Measurements from ENCODE around the gene SEMA4D. TPM values are rescaled to one million over a fixed set of nuclear protein-coding genes. Genes with fewer than 3 reads are reported as not detected.

SEMA4D gene
- total RNA-seq, 2 donors from 2014 or later: 42.8 to 51.0 TPM

GRCh38 chr9:89526667-89527066, 28.8 kb upstream of the SEMA4D start:
- H3K27me3 Mint-ChIP-seq (ENCODE audit: insufficient read depth): no peaks in the 10 kb centered on the region
- no peak for TF ChIP-seq CTCF (conservative IDR thresholded peaks at IDR 0.05)
- Histone ChIP-seq H3K4me3 (ENCODE audit: low read length) (no peak overlapping the region), H3K36me3 (ENCODE audit: control insufficient read depth, insufficient read depth, low read length) (no peaks in the 10 kb centered on the region), H3K9ac (ENCODE audit: extremely low read depth, low read length, poor library complexity, severe bottlenecking) (no peak overlapping the region), H3K9me3 (ENCODE audit: control insufficient read depth, low read length) (no peaks in the 10 kb centered on the region), H3K27ac (ENCODE audit: low read depth, low read length) (no peak overlapping the region), H3K4me1 (ENCODE audit: control insufficient read depth, insufficient read depth, low read length) (no peaks in the 10 kb centered on the region), H3K27me3 (ENCODE audit: control insufficient read depth, insufficient read depth, low read length, poor library complexity, severe bottlenecking) (no peaks in the 10 kb centered on the region)
- 86 to 87% methylated on average over 2 to 3 of the region's 3 CpGs for WGBS, 2 experiments (ENCODE audit: insufficient coverage in 1 of 2, insufficient read length in 1 of 2)
- no peaks in the 10 kb centered on the region for H3K36me3 Mint-ChIP-seq (ENCODE audit: low read depth)
- peaks cover 15% of the 10 kb centered on the region for H3K9me3 Mint-ChIP-seq
- no peak overlapping the region for H3K27ac Mint-ChIP-seq
- no peaks in the 10 kb centered on the region for H3K4me1 Mint-ChIP-seq
- no peak for DNase-seq
- no peak overlapping the region for H3K4me3 Mint-ChIP-seq

GRCh38 chr9:89525446-89526374, 27.8 kb upstream of the SEMA4D start:
- H3K36me3 ChIP-seq (ENCODE audit: control insufficient read depth, insufficient read depth, low read length): no peaks in the 10 kb centered on the region
- peaks cover 5% of the 10 kb centered on the region for H3K9me3 Mint-ChIP-seq
- no peak overlapping the region for H3K9ac ChIP-seq (ENCODE audit: extremely low read depth, low read length, poor library complexity, severe bottlenecking)
- WGBS, 2 experiments (ENCODE audit: insufficient coverage in 1 of 2, insufficient read length in 1 of 2): 90 to 93% methylated on average over 20 to 23 of the region's 24 CpGs
- no peak overlapping the region for H3K4me3 Mint-ChIP-seq
- TF ChIP-seq CTCF (conservative IDR thresholded peaks at IDR 0.05): no peak
- DNase-seq: no peak
- H3K27me3 ChIP-seq (ENCODE audit: control insufficient read depth, insufficient read depth, low read length, poor library complexity, severe bottlenecking): no peaks in the 10 kb centered on the region
- H3K4me1 Mint-ChIP-seq: no peaks in the 10 kb centered on the region
- H3K9me3 ChIP-seq (ENCODE audit: control insufficient read depth, low read length): no peaks in the 10 kb centered on the region
- no peaks in the 10 kb centered on the region for H3K36me3 Mint-ChIP-seq (ENCODE audit: low read depth)
- H3K4me3 ChIP-seq (ENCODE audit: low read length): no peak overlapping the region
- H3K27ac Mint-ChIP-seq: no peak overlapping the region
- no peaks in the 10 kb centered on the region for H3K4me1 ChIP-seq (ENCODE audit: control insufficient read depth, insufficient read depth, low read length)
- no peak overlapping the region for H3K27ac ChIP-seq (ENCODE audit: low read depth, low read length)
- H3K27me3 Mint-ChIP-seq (ENCODE audit: insufficient read depth): no peaks in the 10 kb centered on the region

GRCh38 chr9:89524963-89525362, 27.1 kb upstream of the SEMA4D start:
- no peak overlapping the region for H3K27ac Mint-ChIP-seq
- DNase-seq: no peak
- Histone ChIP-seq H3K36me3 (ENCODE audit: control insufficient read depth, insufficient read depth, low read length) (no peaks in the 10 kb centered on the region), H3K9ac (ENCODE audit: extremely low read depth, low read length, poor library complexity, severe bottlenecking) (no peak overlapping the region), H3K4me3 (ENCODE audit: low read length) (no peak overlapping the region), H3K9me3 (ENCODE audit: control insufficient read depth, low read length) (no peaks in the 10 kb centered on the region), H3K4me1 (ENCODE audit: control insufficient read depth, insufficient read depth, low read length) (no peaks in the 10 kb centered on the region), H3K27me3 (ENCODE audit: control insufficient read depth, insufficient read depth, low read length, poor library complexity, severe bottlenecking) (no peaks in the 10 kb centered on the region), H3K27ac (ENCODE audit: low read depth, low read length) (no peak overlapping the region)
- no peaks in the 10 kb centered on the region for H3K27me3 Mint-ChIP-seq (ENCODE audit: insufficient read depth)
- H3K9me3 Mint-ChIP-seq: no peaks in the 10 kb centered on the region
- WGBS, 2 experiments (ENCODE audit: insufficient coverage in 1 of 2, insufficient read length in 1 of 2): 76 to 89% methylated on average over 6 of the region's 6 CpGs
- no peaks in the 10 kb centered on the region for H3K4me1 Mint-ChIP-seq
- no peaks in the 10 kb centered on the region for H3K36me3 Mint-ChIP-seq (ENCODE audit: low read depth)
- no peak overlapping the region for H3K4me3 Mint-ChIP-seq
- TF ChIP-seq CTCF (conservative IDR thresholded peaks at IDR 0.05): no peak

All from endodermal cell (in vitro differentiated cells).